Astrocyte of the cerebellum (primary cell): Measurements from ENCODE around the gene CFAP65.

Experiments
- DNase-seq: peaks from one replicate; pipeline ENCODE4 v3.0.0-alpha.2; 2011; ENCODE audit warnings: low read depth
- H3K4me3 ChIP-seq: 2 replicates; pipeline ENCODE4 v1.5.1; 2011; ENCODE audit warnings: mild to moderate bottlenecking, low read depth, low read length, moderate library complexity
- in situ Hi-C: cut with HindIII; loops from 2 replicates; pipeline ENCODE4 v1.10.0; 2017; ENCODE audit warnings: low sequenced_read_pairs
- TF ChIP-seq, protein P1 (sequence below): IDR thresholded peaks from 2 replicates; pipeline ENCODE4 v1.5.1; 2012; ENCODE audit warnings: low read length, low read depth, moderate library complexity, mild to moderate bottlenecking; ENCODE audit errors: missing control alignments

The CFAP65 gene

DNA sequence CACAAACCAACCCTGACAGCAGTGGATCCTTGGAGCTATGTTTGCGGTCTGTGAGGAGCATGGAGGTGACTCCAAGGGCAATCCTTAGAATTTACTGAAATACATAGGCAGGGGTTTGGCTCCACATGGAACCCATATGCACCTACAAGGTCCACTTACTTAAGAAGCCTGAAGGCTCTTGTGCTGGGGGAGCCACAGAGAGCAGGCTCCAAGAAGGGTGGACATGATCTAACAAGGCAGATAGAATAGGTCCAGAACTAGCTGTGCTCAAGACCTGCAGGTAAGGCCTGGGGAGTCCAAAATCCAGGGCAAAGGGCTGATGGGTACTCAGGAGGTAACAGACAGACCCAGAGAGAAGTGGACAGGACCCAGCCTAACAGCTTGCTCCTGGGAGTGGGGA is 83.0 kb downstream of the CFAP65 start:
- in situ Hi-C loops: no loop called here
- TF ChIP-seq, protein P1, sequence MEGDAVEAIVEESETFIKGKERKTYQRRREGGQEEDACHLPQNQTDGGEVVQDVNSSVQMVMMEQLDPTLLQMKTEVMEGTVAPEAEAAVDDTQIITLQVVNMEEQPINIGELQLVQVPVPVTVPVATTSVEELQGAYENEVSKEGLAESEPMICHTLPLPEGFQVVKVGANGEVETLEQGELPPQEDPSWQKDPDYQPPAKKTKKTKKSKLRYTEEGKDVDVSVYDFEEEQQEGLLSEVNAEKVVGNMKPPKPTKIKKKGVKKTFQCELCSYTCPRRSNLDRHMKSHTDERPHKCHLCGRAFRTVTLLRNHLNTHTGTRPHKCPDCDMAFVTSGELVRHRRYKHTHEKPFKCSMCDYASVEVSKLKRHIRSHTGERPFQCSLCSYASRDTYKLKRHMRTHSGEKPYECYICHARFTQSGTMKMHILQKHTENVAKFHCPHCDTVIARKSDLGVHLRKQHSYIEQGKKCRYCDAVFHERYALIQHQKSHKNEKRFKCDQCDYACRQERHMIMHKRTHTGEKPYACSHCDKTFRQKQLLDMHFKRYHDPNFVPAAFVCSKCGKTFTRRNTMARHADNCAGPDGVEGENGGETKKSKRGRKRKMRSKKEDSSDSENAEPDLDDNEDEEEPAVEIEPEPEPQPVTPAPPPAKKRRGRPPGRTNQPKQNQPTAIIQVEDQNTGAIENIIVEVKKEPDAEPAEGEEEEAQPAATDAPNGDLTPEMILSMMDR: no peak
- no peak for DNase-seq
- no peak overlapping the region for H3K4me3 ChIP-seq

DNA sequence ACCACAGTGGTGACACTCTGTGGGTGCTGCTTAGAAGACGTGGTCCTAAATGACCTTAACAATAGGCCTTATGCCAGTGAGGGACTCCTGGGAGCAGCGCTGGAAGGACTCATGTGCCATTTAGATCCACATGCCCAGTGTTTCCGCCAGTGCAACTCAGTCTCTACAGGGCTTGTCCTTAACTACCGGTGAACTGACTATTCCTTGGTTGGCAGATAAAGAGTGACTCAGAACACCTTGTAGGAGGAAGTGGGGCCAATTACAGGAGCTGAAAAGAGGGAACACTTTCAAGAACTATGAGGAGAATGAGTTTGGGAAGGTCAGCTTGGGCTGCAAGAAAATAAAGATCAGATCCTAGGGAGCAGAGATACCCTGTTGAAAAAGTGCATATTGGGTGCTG is 83.6 kb downstream of the CFAP65 start:
- no peak for DNase-seq
- in situ Hi-C loops: no loop called here
- TF ChIP-seq, protein P1: no peak
- H3K4me3 ChIP-seq: no peak overlapping the region

DNA sequence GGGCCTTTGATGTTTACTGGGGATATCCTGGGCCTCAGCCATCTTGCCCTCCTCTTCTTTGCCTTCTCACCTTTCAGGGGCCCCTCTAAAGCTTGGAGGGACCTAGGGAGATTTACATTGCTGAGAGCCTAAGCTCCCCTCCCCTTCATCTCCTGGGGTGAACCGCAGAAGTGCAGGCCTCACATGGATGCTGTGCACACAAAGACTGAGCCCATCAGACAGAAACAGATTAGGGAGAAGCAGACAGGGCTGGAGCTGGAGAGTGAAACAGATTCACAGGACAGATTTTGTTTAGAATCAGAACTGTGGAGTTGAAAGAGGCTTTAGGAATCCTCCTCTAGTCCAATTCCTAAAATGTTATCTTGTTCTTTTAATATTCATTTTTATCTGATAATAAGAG is 85.3 kb downstream of the CFAP65 start:
- no peak for DNase-seq
- in situ Hi-C loops: no loop called here
- TF ChIP-seq, protein P1: no peak
- H3K4me3 ChIP-seq: no peak overlapping the region

DNA sequence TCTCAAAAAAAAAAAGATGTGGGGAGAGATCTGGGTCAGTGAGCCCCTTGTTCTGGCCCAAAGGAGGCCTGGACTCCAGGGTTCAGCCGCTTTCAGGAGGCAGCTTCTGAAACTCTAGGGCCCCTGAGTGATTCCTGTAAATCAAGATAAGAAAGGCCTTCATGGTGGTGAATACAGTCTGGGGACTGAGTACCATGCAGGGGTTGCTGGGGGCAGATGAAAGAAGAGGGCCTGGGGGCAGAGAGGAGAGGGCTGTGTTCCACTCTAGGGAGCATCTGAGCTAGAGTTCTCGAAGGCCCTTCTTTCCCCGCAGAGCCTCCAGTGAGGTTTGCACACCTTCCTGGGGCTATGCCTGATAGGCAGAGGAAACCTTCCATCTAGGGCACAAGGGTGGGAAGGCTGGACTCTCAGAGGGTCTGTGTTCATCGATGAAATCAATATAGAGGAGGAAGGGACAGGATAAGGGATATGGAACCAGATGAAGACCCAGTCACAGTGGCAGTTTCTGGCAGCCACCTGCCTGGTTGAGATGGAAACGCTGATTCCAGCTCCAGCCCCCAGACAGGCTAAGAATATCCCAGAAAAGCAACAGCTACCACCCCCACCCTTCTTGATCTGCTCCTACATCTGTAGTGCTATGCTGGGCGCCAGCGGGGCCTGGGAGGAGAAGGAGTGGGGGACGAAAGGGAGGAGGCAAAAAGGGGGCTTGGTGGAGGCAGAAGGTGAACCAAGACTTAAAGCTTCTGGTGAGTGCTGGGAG is 86.6 kb downstream of the CFAP65 start:
- TF ChIP-seq, protein P1: no peak
- H3K4me3 ChIP-seq: no peak overlapping the region
- no peak for DNase-seq
- in situ Hi-C loops: no loop called here

DNA sequence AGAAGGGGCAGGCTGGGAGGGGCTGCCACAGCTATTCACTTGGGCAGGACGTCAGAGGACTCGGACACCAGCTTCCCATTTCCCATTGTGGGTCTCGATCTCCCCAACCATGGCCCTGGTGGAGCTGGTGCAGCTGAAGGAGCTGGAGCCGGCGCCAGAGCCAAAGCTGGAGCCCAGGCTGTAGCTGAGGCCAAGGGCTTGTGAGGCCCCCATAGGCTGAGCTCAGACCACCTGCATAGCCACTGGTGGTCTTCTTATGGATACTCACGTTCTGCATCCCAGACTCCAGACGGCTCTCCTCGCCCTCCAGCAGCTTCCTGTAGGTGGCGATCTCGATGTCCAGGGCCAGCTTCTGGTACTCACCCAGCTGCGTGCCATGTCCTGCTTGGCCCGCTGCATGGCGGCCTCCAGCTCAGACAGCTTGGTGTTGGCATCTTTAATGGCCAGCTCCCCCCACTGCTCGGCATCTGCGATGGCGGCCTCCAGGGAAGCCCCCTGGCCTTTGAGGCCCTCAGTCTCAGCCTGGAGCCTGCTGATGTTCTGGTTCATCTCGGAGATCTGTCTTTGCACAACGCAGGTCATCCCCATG is 87.9 kb downstream of the CFAP65 start:
- no peak overlapping the region for H3K4me3 ChIP-seq
- in situ Hi-C loops: no loop called here
- TF ChIP-seq, protein P1: no peak
- no peak for DNase-seq
